Ureter (tissue), 1 donor: Measurements from ENCODE around the gene C22orf39. TPM values are rescaled to one million over a fixed set of nuclear protein-coding genes. Genes with fewer than 3 reads are reported as not detected.
"Not testable (repeated sequence)": the region's sequence is repeated elsewhere in the genome, so short reads cannot be mapped to it uniquely, and the experiment has no call there.

Experiments
- DNase-seq: peaks from one replicate; pipeline ENCODE4 v3.0.0-alpha.2; 2020; ENCODE audit warnings: low spot score
- total RNA-seq: library from RNA; stranded (reverse); gene quantifications from one replicate; pipeline ENCODE4 v1.2.4, GENCODE V29; 2023
- donor health status: DM: yes; HTN: yes; CAD: no.

Gene C22orf39
- total RNA-seq, 1 donor from 2014 or later: 31.5 TPM

DNA sequence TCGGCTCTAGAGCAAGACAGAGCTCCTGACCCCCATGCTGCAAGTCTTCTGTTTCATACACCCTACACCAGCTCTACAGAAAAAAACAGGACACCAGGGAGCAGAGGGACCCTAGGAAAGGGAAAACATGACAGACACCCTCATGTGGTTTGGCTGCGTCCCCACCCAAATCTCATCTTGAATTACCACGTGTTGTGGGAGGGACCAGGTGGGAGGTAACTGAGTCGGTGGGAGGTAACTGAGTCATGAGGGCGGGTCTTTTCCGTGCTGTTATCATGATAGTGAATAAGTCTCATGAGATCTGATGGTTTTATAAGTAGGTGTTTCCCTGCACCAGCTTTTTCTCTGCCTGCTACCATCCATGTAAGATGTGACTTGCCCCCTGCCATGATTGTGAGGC lies 6.6 kb upstream of the C22orf39 start:
- no peak for DNase-seq

DNA sequence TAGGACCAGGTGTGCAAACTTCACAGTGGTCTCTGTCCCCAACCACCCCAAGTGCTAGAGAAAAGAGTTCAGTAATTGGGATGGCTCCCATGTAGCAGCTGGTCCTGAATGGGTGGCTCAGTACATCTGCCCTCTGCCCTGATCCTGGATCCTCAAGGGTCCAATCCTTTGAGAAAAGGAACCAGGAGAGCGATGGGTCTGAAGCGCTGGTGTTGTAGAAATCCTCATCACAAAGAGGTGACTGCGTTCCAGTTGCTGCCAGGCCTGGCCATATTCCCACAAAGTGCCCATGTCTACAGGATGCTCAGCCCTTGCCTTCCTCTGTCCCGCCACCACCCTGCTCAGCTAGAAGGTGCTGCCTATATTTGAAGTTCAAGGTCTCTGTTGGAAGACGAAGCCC lies 6.2 kb upstream of the C22orf39 start:
- DNase-seq: no peak

DNA sequence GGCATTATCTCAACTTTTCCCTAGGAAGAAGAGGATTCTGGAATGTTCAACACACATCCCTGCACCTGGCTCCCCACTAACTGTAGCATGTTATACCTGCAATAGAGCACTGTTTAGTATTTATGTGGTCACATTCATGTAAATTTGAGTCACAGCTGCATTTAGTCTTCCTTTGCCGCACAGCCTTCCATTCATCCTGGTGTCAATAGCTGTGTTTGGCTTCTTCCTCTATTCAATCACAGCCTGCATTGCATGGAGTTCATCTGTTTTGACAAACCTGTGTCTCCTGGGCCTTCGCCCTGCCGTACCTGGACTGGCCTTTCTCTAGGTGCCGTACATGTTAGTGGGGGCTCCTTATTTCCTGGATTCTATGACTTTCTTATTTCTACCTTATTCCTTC lies 4.1 kb upstream of the C22orf39 start:
- DNase-seq: no peak

DNA sequence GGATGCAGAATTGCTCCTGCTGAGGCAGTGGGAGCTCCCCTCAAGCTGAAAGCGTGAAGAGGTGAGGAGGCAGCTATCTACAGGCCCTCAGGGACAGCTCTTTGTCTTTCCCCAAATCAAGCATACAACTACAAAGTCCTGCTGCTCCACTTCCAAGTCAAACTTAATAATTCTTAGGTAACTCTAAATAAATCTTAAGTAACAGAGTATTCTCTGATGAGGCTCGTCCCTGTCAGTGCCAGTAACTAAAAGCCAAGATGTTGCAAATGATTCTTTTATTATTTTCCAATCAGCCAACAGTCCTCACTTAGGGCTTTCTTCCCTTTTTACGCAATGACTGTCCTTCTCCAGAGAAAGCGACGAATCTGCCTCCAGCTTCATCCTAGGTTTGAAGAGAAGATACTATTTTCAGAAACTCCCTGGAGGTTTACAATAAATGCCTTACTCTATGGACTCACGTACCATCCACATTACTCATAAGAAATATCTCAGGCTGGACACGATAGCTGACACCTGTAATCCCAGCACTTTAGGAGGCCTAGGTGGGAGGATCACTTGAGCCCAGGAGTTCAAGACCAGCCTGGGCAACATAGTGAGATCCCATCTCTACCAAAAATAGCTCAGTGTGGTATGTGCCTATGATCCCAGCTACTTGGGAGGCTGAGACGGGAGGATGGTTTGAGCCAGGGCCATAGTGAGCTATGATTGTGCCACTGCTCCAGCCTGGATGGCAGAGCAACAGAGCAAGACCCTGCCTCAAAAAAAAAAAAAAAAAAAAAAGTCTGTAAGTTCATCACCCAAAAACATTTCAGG lies 3.1 kb upstream of the C22orf39 start:
- no peak for DNase-seq

GRCh38 chr22:19449422-19449767 lies 1.9 kb upstream of the C22orf39 start:
- no peak for DNase-seq

DNA sequence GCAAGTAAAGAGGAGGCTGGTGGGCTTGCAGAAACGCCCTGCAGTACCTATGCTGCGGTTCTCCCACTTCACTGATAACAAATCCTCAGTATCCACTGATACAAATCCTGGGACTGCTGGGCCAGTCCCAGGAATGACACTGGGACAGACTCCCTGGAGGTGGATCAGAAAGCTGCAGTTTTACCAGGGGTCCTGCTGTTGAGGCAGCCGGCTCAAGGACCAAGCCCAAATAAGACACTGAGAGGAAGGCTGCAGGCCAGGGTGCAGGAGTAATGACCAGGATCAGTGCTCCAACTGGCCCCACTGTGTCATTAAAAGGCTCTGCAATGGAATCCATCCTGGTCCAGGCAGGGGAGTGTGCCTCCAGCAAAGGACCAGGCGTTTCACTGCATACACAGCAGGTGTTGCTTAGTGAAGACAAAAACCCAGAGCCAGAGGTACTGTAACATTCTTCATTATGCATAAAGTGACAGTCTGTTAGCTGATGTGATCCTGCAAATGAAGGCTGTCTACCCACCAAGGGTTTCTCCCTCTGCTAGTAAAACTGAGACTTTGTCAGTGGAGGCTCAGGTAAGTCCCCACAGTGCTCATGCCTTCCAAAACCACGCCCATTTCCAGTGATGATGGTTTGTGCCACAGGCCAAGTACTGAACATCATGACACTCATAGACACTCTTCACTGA lies 1.4 kb upstream of the C22orf39 start:
- DNase-seq: no peak

DNA sequence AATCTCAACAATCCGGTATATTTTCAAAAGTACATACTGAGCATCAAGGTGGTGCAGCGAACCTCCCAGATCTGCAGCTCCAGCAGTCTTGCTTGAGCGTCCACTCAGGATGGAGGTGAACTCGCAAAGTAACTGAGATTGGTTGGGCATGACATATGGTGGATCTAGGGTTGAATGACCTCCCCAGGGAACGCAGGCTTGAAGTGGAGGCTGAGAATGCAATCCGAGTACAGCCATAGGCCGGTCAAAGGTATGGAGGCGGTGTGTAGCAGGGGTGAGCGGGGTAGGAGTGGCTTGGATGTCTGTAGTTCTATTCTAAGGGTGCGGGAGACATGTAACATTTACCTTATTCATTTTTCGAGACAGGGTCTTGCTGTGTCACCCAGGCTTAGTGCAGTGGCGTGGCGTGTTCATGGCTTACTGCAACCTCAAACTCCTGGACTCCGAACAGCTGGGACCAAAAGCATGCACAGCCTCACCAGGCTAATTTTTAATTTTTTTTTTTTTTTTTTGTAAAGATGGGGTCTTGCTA lies 631 bp upstream of the C22orf39 start:
- no peak for DNase-seq

DNA sequence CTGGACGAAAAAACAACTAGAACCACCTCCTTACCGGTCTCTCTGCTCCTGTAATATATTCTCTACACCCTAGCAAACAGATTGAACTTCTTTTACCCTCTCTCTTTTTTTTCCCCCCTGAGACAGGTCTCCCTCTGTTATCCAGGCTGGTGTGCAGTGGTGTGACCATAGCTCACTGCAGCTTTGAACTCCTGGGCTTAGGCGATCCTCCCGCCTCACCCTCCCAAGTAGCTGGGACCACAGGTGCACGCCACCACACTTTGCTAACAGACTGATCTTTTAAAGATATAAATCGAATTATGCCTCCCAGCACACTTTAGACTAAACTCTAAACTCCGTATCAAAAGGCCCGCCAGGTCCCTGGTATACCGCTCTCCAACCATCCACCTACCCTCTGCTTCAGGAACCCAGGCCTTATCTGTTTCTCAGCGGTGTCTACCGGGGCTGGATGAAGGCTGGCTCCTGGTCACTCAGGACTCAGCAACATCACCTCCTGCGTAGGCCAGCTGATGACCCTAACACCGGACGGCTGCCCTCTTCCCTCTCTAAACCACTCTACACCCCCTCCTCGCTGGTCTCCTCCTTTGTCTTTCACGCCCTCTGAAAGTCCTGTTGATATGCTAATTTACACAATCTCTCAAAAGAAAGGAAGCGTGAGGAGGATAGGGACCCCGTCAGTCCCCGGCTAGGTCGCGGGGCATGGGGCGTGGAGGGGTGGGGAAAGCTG lies 745 bp downstream of the C22orf39 start:
- no peak for DNase-seq

GRCh38 chr22:19445279-19445982 lies 2.1 kb downstream of the C22orf39 start:
- DNase-seq: not testable (repeated sequence)

DNA sequence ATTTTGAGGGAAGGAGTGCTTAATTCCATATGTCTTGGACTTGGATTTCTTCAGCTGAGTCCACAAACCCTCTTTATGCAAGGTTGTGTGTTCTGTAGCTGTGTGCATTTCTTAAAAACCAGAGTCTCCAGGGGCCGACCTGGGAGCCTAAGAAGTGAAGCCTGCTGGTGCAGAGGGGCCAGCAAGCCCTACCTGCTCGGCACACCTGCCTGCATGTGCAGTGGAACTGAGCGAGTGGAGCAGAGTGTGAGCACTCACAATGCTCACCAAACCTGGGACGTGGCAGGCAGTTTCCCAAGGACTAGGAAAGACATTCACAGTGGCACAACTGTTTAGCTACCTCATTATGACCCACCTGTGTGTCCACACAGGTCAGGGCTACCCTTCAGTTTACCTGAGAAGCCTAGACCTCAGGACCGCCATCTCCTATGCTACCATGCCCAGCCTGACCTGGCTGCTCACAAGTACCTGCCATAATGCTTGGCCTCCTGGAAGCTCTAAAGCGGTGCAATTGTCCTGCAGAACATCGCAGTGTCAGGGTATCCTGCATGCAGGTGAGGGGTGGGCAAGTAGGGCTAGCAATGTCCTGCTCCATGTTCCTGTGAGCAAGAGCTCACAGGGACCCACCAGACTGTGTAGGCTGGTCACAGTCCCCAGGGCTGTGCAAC lies 3.8 kb downstream of the C22orf39 start:
- DNase-seq: no peak

DNA sequence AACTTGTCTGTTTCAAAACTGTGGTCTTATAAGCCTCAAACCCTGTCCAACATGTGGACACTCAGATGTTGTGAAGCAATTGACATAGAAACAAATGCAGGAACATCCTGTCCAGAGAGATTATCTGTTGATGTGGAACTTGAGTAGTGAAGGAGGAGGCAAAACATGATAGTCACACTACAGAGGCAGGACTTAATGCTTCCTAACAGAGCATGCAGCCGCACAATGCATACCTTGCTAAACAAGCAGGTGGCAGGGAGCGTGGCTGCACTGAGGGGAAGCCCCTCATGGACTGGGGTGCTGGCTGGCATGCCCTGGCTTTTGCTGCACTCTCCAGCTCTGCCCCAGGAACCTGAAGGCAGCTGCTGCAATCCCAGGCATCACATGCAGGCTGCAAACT lies 5.3 kb downstream of the C22orf39 start:
- DNase-seq: no peak

GRCh38 chr22:19440411-19441195 lies 6.9 kb downstream of the C22orf39 start:
- DNase-seq: no peak

GRCh38 chr22:19438298-19438697 lies 9.2 kb downstream of the C22orf39 start:
- DNase-seq: no peak

DNA sequence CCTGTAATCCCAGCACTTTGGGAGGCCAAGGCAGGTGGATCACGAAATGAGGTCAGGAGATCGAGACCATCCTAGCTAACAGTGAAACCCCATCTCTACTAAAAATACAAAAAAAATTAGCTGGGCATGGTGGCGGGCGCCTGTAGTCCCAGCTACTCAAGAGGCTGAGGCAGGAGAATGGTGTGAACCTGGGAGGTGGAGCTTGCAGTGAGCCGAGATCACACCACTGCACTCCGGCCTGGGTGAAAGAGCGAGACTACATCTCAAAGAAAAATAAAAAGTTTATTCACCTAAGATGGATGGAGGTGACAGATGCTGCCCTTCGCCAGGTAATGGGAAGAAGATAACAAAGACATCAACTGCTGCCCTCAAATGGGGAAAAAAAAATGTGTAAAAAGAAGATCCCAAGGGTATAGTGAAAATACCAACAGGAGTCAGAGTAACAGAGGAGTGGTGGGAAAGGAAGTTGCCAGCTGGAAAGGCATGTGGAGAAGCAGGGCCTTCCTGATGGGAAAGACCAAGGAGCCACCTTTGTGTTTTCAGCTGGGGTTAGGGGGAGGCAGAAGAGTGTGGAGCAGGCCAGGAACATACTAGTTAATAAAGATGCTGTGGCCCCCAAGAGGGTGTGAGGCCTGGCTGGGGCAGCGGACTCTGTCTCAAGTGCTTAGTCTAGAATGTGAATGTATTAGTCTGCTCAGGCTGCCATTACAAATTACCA lies 10.9 kb downstream of the C22orf39 start:
- not testable (repeated sequence) for DNase-seq

DNA sequence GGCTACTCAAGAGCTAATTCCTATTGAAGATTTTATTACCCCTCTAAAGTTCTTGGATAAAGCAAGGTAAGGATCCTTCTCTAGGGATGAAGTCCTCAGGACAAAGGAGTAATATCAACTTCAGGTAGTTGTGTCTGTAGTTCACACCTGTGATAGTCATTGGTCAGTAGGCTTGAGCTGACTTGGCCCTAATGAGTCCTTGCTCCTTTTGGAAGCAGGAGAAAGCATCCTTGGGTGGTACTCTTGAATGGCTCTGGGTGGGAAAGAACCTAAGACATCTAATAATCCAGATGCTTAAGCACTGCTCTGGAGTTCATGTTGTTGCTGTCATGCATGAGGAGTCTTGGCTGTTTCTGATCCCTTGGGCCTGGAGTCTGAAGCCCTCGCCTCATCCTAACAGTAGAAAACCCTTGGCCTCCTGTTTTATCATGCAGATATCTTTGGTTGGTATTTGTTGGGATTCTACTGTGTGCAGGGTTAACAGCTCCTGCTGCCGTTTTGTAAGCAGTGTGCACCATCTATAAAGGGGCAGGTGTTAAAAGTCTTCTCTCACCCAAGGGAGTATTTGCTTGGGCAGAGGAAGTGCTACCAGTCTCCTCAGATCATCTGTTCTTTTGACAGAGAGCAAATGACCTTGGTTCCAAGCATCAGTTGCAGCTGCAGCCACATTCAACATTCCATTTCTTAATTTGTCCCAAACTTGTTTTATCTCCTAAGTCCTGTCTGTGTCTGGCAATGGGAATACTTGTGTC lies 12.5 kb downstream of the C22orf39 start:
- DNase-seq: no peak

DNA sequence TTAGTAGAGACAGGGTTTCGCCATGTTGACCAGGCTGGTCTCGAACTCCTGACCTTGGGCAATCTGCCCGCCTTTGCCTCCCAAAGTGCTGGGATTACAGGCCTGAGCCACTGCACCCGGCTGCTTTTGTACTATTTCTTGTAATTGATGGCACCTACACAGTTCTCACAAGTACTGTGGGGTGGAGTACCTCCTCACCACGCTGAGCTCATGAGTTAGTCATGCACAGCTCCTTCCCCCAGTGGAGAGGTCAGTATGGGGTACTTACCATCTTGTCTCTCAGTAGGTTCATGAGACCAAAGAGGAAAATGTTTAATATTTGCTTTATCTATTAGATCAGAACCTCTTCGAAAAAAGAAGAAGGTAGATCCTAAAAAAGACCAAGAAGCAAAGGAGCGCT lies 13.1 kb downstream of the C22orf39 start:
- no peak for DNase-seq

- DNase-seq: peak; percentile 94
Observed at GRCh38 chr22:19432133-19432851, 15.2 kb downstream of the C22orf39 start, which contains the start of gene MRPL40. MRPL40 (plus strand) TSS chr22:19432545; CDS start chr22:19432555, 10 bp downstream.

- DNase-seq: peak; percentile 84
Observed at GRCh38 chr22:19431649-19432132, 15.8 kb downstream of the C22orf39 start, which contains the start of gene HIRA. HIRA (minus strand) TSS chr22:19431733; CDS start chr22:19431476, 257 bp downstream.
